DLD1 (cell line): ENCODE data around the gene PKNOX1.
"Not testable (repeated sequence)": the region's sequence is repeated elsewhere in the genome, so short reads cannot be mapped to it uniquely, and the experiment has no call there.

Experiments
- in situ Hi-C: cut with HindIII; loops from 2 replicates; pipeline ENCODE4 v1.10.0; 2017; ENCODE audit warnings: low sequenced_read_pairs

The PKNOX1 gene

DNA sequence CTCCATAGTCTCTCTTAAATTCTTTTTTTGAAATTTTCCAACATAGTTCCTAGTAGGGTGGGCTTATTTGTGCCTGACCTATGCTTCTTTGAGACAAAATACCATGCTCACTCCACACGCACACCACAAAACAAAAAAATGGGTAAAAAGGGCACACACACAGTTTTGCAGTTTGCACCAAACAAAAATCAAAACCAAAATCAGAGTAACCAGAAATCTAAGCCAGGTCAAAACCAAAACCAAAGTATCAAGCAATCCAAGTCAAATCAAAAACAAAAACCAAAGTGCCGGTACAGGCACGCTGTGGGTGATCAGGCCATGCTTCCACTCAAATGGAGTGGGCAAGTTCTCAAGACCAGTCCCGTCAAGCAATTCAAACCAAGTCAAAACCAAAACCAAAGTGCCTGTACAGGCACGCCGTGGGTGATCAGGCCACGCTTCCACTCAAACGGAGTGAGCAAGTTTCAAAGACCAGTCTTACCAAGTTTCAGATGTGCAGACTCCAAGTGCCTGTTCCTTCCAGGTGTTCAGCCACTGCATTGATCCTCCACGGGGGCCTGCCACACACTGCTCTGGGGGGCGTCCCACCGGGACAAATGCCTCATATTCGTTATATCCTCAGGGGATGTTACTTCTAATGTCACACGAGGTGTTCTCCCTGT lies 25.1 kb upstream of the PKNOX1 start:
- in situ Hi-C loops, result not testable (repeated sequence)

DNA sequence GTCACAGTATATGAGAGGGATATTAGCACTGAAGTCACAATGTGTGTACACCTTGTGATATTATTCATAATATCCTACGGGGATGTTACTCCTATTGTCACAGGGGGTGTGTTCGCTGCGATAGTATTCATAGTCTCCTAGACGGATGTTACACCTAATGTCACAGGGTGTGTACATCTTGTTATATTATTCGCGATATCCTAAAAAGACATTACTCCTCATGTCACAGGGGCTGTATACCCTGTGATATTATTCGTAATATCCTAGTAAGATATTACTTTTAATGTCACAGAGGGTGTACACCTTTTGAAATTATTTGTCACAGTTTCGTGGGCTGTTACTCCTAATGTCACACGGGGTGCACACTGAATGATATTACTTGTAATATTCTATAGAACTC lies 23.2 kb upstream of the PKNOX1 start:
- in situ Hi-C loops, result not testable (repeated sequence)

DNA sequence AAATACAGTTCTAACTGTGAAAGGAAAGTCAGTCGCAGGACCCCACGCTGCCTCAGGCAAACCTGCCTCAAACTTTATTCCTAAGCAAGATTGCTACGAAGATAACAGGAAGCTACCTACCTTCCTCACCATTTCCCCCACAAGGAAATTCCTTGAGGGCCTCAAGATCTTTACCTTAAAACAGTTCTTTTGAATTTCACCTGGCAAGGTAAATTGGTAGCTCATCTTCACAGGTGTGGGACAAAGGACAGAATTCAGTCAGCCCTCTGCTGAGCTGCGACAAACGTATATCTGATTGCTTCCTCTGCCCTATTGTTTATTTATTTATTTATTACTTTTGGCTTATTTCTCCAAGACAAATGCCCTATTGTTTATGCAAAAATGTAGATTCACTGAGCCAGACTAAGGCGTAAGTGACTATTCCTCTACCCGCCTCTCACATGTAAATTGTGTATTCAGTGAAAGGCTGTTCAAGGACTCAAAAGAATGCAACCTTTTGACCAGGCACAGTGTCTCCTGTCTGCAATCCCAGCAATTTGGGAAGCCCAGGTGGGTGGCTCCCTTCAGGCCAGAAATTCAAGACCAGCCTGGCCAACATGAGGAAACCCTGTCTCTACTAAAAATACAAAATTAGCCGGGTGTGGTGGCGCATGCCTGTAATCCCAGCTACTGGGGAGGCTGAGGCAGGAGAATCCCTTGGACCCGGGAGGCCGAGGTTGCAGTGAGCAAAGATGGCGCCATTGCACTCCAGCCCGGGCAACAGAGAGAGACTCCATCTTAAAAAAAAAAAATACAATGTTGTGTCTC lies 17.3 kb upstream of the PKNOX1 start:
- in situ Hi-C loops, result no loop called here

DNA sequence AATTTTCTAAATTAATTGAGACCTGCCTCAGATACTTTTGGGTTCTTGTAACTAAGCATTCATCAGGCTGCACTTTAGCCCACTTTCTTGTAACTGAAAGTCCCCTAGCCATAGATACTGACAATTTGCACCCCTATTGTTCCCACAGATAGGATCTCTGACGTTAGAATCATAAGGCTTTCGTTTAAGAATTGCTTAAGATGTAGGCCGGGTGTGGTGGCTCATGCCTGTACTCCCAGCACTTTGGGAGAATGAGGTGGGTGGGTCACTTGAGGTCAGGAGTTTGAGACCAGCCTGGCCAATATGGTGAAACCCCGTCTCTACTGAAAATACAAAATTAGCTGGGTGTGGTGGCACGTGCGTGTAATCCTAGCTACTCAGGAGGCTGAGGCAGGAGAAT lies 16.2 kb upstream of the PKNOX1 start:
- in situ Hi-C loops, result not testable (repeated sequence)

DNA sequence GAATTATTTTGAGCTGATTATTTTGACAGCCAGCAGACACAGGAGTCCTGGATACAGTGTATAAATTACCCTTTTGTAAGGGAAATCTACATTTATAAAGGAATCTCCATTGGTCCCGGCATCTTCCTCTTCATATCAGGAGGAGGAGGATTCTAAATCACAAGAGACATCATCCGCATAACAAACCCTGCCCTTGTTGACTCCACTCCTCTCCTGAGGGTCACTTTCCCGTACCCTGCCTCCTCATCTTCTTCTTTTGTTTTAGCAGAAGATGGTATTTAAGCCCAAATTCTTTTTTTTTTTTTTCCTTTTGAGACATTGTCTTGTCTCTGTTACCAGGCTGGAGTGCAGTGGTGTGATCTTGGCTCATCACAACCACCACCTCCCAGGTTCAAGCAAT lies 14.6 kb upstream of the PKNOX1 start:
- in situ Hi-C loops, result no loop called here

DNA sequence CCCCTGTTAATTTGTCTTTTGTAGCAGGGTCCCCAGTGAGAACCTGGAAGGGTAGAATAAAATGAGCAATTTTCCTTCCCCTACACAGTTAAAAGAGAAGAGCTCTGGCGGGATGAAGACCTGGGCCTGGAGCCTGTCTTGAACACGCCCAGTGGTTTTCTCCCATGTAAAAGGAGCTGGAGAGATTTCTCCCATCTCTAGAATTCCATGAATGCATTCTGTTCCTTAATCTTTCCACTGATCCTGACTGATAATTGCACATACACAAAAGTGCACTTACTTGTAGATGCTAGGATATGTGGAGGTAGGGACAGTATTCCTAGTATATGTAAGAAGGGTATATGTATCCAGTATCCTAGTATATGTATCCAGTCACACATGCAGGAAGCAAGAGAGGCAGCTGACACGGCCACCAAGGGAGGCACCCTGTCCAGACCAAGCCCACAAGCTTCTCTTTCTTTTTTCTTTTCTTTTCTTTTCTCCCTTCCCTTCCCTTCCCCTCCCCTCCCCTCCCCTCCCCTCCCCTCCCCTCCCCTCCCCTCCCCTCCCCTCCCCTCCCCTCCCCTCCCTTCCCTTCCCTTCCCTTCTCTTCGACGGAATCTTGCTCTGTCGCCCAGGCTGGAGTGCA lies 11.9 kb upstream of the PKNOX1 start:
- in situ Hi-C loops, result no loop called here

DNA sequence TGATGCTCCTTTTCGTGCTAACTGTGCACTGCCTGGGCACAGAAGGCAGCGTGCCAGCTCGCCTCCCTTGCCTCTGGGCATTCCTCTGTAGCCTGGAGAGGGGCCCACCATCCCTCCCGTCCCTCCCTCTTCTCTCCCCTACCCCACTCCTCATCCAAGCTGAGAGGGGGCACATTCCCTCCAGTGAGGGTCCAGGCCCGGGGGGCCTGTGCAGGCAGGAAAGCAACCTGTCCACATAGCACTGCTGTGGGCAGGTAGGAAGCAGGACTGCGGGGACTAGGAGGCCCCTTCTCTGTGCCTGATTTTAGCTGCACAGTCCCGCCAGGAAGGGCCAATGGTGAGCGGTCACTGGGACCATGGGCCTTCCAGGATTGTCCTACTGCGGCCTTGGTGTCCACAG lies 10.3 kb upstream of the PKNOX1 start:
- in situ Hi-C loops, result no loop called here

DNA sequence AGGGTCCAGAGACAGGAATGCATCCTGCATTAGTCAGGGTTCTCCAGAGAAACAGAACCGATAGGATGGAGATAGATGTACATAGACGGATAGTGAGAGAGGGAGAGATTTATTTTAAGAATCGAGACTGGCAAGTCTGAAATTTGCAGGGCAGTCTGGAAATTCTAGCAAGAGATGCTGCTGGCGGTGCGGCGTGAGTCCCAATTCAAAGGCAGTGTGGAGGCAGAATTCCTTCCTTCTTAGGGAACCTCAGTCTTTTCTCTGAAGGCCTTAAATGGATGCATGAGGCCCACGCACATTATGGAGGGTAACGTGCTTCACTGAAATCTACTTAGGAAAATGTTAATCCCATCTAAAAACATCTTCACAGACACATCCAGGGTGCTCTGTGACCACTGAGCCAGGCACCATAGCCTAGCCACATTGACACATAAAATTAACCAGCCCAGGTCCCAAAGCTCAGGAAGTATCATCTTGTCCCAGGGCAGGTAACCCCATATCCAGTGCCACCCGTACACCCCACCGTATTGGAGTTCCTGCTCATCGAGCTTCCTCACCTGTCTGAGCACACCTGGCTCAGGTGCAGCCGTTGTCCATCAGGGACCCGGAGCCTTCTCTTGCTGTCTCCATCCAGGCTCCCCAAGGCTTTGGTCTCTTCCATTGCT lies 9.7 kb upstream of the PKNOX1 start:
- in situ Hi-C loops, result no loop called here

DNA sequence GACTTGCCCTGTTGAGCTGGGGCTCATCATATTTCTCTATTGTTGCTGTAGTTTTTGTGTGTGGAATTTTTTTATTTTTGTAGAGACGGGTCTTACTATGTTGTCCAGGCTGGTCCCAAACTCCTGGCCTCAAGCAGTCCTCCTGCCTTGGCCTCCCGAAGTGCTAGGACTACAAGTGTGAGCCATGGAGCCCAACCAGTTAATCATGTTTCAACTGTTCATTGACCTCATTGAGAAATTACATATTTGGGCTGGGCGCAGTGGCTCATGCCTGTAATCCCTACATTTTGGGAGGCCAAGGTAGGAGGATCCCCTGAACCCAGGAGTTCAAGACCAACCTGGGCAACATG lies 9.2 kb upstream of the PKNOX1 start:
- in situ Hi-C loops, result no loop called here

DNA sequence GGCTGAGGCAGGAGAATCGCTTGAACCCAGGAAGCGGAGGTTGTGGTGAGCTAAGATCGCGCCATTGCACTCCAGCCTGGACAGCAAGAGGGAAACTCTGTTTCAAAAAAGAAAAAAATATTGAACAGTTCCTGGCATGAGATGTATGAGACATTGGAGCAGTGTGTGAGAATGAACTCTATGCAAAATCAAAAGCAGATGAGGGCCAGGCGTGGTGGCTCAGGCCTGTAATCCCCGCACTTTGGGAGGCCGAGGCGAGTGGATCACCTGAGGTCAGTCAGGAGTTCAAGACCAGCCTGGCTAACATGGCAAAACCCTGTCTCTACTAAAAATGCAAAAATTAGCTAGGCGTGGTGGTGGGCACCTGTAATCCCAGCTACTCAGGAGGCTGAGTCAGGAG lies 6.7 kb upstream of the PKNOX1 start:
- in situ Hi-C loops, result not testable (repeated sequence)

DNA sequence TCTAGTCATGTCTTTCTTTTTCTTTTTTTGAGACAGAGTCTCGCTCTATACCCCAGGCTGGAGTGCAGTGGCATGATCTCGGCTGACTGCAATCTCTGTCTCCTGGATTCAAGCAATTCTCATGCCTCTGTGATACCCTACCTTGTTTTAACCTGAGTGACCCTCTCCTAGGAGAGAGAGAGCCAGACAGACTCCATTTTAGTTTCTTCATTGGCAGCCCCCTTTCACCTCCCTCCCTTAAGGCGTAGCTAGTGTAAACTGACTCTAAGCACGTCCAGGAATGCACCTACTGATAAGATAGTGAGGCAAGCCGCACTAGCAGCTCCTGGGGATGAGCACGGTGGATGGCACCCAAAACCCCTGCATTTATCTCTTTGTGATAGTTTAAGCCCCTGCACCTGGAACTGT lies 5.2 kb upstream of the PKNOX1 start:
- in situ Hi-C loops, result no loop called here

DNA sequence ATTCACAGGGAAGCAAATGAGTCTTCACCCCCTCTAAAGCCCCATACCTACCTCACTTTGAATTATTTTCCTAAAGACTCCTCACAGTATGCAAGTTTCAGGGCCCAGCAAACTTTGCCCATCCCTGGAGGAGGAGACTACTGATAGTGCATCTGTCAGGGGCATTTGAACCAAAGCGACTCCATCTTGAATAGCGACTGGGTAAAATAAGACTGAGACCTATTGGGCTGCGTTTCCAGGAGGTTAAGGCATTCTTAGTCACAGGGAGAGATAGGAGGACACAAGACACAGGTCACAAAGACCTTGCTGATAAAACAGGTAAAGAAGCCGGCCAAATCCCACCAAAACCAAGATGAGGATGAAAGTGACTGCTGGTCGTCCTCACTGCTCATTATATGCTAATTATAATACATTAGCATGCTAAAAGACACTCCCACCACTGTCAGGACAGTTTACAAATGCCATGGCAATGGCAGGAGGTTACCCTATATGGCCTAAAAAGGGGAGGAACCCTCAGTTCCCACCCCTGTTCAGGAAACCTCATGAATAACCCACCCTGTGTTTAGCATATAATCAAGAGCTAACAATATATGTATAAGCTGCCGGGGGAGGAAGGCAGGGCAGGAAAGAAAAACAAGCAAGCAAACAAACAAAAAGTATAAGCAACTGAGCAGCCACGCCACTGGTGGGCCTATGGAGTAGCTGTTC lies 3.3 kb upstream of the PKNOX1 start:
- in situ Hi-C loops, result no loop called here

DNA sequence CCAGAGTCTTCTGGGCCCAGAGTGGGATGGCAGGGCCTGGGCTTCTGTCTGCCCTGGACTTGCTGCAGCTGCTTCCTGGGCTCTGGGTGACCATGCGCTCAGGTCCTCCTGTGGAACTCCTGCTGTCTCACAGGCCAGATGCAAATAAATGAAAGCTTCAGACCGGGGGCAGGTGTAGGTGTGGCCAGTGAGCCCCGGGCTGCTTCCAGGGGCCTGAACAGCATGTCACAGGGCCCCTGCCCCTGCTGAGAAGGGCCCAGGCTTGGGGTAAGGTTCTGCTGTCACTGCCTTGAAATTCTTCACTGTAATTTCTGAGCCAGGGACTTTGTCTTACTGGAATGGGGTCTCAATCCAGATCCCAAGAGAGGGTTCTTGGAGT lies 2.5 kb upstream of the PKNOX1 start:
- in situ Hi-C loops, result no loop called here

DNA sequence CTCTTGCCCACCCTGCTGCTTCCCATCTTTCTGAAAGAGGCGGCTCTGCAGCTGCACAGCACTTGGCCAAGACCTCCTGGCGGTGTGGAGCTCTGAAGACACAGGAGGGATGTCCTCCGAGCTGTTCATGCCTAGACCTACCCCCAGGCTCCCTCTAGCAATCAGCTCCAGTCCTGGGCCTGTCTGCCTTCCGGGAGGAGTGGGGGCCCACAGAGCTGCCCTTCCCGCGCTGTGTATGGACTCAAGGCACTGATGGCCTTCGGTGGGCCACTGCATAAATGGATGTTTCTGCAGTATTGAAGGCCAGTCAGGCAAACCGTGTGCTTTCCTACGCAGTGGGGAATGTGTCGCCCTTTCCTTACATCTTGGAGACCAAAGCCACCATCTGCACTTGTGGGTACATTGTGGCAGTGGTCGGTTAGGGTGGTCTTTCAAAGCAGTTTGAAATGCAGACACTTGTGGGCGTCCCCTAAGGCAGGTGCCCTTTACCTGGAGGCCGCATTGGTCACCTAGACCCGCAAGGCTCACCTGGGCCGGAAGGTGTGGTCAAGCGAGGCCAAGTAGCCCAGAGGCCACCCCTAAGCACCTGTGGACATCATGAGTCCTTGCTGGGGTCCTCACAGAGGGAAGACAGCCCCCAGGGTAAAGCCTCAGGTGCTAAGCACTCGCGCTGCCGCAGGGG lies 912 bp upstream of the PKNOX1 start:
- in situ Hi-C loops, result no loop called here

DNA sequence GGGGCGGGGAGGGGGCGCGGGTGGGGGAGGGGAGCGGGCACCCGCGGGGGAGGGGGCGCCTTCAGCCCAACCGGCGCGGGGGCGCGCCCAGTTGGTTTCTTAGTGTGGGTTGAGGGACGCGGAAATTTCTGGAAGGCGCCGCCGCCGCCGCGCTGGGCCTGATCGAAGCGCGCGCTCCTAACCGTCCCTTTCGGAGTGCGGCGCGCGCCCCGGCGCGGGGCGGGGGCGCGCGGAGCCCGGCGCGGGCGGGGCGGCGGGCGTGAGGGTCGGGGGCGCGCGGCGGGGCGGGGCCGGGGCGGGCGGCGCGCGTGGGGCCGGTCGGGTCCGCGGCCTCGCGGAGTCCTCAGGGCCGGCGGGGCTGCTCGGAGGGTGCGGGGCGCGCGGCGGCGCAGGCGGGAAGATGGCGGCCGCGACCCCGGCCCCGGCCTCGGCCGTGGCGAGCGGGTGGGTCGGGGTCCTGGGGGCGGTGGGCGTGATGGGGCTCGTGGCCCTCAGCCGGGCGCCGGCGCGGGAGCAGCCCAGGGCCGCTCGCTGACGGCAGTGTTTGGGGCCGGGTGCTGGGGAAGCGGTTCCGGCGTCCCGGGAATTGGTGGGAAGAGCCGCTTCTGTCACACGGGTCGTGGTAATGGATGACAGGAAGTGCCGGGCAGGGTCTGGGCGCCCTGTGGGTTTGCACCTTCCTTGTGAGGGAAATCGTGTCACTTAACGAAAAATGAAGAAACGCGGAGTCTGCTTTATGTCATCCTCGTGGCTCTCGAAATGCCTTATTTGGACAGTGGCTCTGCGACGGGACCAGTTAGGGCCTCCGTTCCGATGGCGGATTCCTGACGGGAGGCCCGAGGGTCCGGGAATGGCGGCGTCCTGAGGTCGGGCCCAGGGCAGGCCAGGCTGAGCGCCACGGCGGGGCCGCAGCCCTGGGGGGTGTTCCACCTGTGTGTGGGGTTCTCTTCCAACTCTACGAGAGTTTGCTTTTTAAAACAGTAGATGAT lies 764 bp downstream of the PKNOX1 start:
- in situ Hi-C loops, result no loop called here

DNA sequence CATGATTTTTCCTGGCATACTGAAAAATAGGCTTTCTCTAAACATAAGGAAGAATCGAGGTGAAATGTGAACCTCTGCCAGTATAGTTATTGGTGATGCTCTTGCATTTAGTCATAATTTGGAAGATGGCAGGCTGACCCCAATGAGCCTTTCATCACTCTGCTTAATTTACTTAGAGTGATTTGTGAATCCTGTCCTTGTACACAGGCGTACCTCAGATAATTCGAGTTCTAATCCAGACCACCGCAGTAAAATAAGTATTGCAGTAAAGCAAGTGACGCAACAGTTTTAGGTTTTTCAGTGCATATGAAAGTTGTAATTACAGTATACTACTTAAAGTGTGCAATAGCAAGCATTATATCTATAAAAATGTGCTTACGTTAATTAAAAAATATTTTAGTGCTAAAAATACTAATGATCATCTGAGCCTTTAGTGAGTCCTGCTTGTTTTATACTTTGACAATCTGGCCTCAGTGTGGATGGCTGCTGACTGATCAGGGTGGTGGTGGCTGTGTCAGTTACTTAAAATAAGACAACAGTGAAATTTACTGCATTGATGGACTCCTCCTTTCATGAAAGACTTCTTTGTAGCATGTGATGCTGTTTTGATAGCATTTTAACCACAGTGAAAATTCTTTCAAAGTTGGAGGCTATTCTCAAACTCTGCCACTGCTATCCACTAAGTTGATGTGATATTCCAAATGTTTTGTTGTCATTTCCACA lies 1.7 kb downstream of the PKNOX1 start:
- in situ Hi-C loops, result no loop called here

DNA sequence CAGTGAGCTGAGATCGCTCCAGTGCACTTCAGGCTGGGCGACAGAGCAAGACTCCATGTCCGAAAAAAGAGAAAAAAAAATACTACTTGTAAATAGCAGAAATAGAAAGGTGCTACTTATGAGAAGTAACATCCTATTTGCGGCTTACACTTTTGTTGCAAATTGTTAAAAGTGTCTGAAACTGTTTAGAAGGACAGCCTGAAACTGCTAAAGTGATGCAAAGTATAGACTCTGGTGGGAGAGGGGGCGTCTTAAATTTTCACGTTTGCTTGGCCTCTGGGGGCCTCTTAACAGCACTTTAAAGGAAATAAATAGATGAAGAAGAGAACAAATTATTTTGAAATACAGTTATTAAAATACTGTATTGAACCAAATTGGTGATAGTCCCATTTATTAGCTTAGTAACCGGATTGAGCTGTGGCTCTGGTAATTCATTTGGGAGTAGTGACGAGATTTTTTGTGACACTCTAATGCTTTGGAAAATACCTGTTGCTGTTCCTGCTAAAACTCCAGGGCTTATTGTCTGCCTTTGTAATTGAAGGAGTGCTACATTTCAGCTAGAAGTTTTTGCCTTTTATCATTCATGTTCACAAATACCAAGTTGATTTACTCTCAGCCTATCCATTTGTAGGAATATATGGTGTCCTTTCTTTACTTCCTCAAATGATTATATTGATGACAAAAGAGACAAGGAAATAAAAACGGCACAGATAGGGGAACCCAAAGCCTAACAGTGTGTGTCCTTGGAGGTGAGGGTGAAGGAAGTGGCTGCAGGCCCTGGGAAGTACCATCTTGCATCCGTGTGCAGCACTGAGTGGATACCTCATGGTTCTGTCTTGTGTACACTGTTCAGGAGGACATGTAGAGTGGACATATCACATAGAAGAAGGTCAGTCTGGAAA lies 6.2 kb downstream of the PKNOX1 start:
- in situ Hi-C loops, result no loop called here

DNA sequence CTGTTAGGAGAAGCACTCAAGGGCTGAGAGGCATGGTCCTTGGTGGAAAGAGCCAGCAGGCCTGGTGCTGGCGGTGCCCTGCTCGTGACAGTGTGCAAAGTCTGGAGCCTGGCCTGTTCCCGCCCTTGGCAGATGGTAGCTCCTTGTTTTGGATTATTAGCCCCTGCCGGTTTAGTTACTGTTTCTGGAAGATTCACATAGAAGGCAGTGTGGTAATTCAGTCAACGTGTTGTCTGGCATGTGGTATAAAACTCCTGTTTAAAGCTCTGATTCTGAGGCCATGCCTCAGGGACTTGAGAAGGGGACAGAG lies 6.8 kb downstream of the PKNOX1 start:
- in situ Hi-C loops, result no loop called here
